Activated CD4-positive, CD25-positive, alpha-beta regulatory T cell treated with anti-CD3 and anti-CD28 coated beads, Interleukin-2, amount 50 U/mL, for 24 hours (primary cell): ENCODE measurements around the gene CD47.

Source experiments
- ATAC-seq, 2 donors: fragments of 150-1000 bp; cut with Tn5 transposase; one replicate each; pipeline ENCODE4 v1.10.0; 2021; ENCODE audit warnings: mild to moderate bottlenecking in 1 of 2, moderate library complexity in 1 of 2

The CD47 gene

DNA sequence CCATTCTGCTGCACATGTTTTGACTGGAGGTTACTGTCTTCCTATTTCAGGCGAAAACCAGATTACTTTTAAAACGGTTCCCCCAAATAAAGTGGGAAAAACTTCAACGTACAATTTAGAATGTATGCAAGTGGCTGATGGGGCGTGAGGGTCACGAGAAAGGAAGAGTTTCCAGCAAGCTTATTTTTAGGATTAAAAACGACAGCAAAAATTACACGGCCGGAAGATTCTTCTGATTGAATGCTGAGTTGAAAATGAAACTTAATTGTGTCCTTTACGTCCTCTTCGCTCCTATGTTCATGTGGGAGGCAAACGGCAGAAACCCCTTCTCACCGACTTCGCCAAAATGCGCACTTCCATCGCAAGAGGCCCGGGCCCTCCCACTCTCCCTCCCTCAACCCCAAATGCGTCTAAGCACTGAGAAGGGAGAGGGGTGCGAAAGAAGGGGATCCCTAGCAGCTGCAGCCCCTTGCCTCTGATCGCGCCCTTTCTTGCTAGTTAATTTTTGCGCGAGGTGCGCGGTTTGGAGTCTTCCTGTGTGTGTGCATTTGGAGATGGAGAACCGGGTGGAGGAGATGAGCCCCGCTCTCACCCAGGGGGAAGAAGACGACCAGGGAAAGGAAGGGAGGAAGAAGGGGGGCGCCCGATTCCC, 656 bp downstream of the CD47 start:
- ATAC-seq: peak; percentile 5 to 6

GRCh38 chr3:108089579-108089978, 1.3 kb downstream of the CD47 start:
- ATAC-seq: no peak

- ATAC-seq: peak; percentile 54 to 60
Observed at GRCh38 chr3:108088697-108089096, 2.1 kb downstream of the CD47 start.

GRCh38 chr3:108088146-108088545, 2.7 kb downstream of the CD47 start:
- no peak for ATAC-seq

DNA sequence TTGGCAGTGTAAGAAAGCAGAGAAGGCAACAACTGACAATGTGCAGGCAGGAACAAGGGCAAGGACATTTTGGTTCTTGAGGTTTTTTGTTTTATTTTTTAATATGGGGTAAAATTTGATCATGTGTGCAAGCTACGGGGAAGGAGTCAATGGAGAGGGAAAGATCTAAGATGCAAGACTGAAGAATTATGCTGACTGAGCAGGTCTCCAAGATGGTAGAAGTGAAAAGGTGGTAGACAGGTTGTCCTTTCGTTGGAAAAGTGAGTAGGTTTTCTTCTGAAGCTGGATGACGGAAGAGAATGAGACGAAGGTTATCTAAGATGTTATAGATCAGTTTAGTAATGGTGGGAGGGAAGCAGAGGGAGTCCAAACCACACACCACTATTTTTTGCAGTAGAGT, 4.2 kb downstream of the CD47 start:
- no peak for ATAC-seq

DNA sequence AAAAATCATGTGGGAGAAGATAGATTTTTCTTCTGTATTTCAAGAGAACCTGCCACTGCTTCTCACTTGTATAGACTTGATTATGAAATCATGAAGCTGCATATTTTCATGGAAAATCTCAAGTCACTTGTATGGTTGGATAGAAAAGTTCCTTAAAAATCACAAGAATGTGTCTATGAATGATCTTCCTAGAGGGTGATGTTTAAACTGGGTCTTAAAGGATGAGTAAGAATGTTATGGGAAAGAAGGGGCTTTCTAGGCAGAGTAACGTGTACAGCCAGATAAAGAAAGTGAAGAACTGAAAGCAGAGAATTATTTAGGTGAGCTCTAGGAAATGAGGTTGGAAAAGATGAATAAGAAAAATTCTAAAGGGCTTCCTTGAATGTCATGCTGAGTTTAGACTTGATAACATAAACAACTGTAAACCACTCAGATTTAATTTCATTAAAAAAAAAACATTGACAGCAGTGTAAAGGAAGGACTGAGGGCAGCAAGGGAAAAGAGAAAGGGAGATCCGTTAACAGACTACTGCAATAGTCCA, 5.0 kb downstream of the CD47 start:
- ATAC-seq: peak in 1 of 2 donors; percentile 8

- no peak for ATAC-seq
Observed at GRCh38 chr3:108085370-108085769, 5.5 kb downstream of the CD47 start.

GRCh38 chr3:108079877-108080276, 11.0 kb downstream of the CD47 start:
- peak in 1 of 2 donors; percentile 30 for ATAC-seq

DNA sequence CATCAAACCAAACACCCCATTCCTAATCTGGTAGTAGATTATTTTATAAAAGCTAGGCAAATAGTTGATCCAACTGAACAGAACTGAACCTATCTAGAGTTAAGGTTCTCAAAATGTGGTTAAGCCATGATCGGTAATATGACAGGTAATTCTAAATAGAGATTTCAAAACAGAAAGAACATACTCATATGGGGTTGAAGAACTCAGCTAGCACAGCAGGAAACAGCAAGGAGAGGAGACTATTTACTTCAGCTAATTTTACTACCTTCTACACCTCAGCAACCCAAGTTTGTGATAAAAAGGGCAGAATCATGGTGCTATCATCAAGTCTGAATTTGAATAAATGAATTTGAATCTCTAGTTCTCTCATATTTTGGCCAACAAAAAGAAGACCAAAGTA, 11.8 kb downstream of the CD47 start:
- peak; percentile 61 to 66 for ATAC-seq

- ATAC-seq: no peak
Observed at GRCh38 chr3:108076564-108076963, 14.3 kb downstream of the CD47 start.

- ATAC-seq: peak; percentile 63 to 70
Observed at GRCh38 chr3:108073764-108074431, 16.9 kb downstream of the CD47 start.

DNA sequence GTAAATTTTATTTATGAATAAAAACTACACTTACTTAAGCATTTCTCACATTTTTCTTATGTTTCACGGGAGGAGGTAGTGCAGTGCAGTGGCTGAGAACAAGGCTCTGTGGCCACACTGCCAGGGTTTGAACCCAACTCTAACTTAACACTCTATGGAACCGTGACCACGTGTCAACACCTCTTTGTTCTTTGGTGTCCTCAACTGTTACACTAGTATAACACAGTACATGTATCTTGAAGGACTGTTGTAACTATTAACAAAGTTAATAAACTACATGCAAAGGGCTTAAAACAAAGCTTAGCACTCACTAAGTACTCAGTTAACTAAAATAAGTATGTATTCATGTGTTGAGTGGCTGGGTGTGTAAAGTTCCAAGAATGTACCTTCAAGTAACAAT, 19.5 kb downstream of the CD47 start:
- ATAC-seq: no peak

- no peak for ATAC-seq
Observed at GRCh38 chr3:108070356-108070755, 20.5 kb downstream of the CD47 start.

- ATAC-seq: no peak
Observed at GRCh38 chr3:108067768-108068167, 23.1 kb downstream of the CD47 start.

GRCh38 chr3:108065096-108065495, 25.7 kb downstream of the CD47 start:
- no peak for ATAC-seq

GRCh38 chr3:108064293-108064887, 26.4 kb downstream of the CD47 start:
- ATAC-seq: peak; percentile 27 to 54

GRCh38 chr3:108062051-108062450, 28.8 kb downstream of the CD47 start:
- ATAC-seq: peak; percentile 43 to 46

- ATAC-seq: no peak
Observed at GRCh38 chr3:108060331-108060730, 30.5 kb downstream of the CD47 start.

- ATAC-seq: no peak
Observed at GRCh38 chr3:108055931-108056330, 34.9 kb downstream of the CD47 start.

GRCh38 chr3:108054935-108055334, 35.9 kb downstream of the CD47 start:
- ATAC-seq: no peak

- peak in 1 of 2 donors; percentile 33 for ATAC-seq
Observed at GRCh38 chr3:108053483-108053882, 37.3 kb downstream of the CD47 start.

DNA sequence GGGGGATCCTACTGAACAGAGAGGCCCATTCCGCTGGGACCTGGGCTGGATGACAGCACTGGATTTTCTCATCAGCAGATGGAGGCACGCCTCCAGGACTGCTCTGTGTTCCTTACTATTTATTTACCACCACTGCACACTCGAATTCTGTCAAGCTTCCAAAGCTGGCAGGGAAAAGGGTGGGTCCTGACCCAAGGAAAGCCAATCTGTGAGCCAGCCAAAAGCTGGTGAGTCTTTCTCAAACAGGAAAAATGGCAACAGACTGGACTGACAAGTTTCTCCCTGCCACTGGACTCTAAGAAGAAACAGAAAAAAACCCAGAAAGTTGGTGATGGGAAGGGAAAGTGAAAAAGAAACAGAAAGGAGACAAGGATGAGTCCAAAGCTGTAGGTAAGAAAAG, 37.8 kb downstream of the CD47 start:
- ATAC-seq: no peak

DNA sequence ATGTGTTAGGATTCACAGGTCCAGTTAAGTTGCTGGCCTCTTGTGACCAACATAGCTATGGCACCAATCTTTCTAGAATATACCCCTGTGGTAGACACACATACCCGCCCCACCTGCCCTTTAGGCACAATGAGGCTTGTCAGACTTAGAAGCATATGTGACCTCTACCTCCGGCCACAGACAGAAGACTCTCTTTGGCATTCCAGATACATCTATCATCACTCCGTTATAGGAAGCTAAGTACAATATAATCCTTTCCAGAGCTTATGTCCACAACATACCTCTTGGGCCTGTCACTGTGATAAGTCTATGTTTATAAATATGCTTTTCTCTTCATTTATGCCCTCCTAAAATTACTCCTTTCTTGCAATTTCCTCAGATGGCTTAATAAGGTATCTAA, 39.8 kb downstream of the CD47 start:
- ATAC-seq: no peak

DNA sequence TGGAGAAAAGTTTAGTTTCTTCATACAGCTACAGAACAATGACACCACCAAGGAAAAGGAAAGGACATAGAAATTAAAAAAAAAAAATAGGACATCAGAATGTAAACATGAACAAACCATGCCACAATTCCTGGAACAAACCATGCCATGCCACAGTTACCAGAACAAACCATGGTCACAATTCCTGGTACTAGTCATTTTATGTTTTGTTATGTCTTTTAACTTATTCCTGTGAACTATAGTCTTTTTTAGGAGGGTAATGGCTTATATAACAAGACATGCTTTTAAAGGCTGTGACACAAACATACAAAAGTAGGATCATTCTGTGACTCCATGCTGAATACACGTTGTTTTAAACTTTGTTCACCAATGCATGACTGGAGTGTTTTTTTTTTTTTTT, 42.8 kb downstream of the CD47 start:
- ATAC-seq: no peak
